AG10803 (cell line): Measurements from ENCODE around the gene NTMT2.

ENCODE experiments used
- DNase-seq: peaks from one replicate; pipeline ENCODE4 v3.0.0; 2010; ENCODE audit warnings: low read depth
- H3K4me3 ChIP-seq: 2 replicates; pipeline ENCODE4 v1.5.1; 2011; ENCODE audit warnings: mild to moderate bottlenecking, low read length, control low read depth
- TF ChIP-seq, protein P1 (sequence below): conservative IDR thresholded peaks from 2 replicates; pipeline ENCODE4 v1.5.1; 2011; ENCODE audit warnings: mild to moderate bottlenecking, low read length, control low read depth, inconsistent platforms

NTMT2 gene

DNA sequence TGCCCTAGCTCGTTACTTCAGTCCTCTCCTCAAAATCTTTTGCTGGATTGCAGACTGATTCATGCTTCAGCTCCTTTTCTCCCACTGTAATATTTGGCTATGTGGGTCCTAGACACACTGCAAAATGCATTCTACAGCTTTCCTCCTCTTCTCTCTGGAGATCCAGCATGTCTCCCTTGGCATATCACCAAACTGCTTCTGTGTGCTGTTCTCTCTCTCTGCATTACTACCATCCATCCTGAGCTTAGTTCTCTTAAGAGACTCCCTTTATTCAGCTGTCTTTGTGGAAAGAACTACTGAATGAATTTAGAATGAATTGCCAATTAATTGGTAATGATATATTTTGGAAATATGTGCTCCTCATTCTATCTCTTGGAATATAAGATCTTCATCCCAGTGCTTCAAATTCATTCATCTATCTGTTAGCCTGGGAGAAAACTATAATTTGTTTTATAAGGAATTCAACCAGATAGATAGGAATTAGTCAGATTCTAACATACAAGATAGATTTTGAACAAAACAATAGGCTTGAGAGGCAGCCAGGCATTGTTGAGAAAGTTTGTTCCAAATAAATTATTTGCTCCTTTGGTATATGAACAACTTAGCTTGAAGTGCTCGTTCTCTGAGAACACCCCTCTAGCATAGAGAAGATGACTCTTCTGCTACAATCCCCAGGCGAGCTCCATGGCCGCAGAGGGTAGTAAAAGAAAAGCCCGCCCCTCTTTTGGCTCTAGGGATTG, 71.9 kb downstream of the NTMT2 start:
- TF ChIP-seq, protein P1, sequence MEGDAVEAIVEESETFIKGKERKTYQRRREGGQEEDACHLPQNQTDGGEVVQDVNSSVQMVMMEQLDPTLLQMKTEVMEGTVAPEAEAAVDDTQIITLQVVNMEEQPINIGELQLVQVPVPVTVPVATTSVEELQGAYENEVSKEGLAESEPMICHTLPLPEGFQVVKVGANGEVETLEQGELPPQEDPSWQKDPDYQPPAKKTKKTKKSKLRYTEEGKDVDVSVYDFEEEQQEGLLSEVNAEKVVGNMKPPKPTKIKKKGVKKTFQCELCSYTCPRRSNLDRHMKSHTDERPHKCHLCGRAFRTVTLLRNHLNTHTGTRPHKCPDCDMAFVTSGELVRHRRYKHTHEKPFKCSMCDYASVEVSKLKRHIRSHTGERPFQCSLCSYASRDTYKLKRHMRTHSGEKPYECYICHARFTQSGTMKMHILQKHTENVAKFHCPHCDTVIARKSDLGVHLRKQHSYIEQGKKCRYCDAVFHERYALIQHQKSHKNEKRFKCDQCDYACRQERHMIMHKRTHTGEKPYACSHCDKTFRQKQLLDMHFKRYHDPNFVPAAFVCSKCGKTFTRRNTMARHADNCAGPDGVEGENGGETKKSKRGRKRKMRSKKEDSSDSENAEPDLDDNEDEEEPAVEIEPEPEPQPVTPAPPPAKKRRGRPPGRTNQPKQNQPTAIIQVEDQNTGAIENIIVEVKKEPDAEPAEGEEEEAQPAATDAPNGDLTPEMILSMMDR = no peak
- no peak for DNase-seq

DNA sequence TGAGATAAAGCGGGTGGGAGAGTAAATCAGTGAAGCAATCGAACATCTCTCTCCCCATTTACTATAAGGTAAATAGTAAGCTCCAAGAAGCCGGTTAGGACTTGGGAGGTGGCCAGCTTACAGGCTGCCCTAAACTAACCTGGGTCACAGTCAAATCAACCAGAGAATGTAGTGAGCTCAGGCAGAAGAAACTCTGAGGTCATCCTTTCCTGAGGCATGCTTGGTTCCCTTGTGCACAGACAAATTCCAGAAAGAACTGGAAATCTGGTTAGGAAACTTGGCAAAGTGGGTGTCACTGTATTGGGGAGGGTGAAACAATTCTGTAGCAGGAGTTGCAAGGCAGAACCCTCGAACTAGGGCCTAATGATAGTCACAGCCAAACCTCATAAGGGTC, 72.5 kb downstream of the NTMT2 start:
- H3K4me3 ChIP-seq = no peak overlapping the region
- DNase-seq = peak; percentile 48
- TF ChIP-seq, protein P1 = no peak

More for the DNA sequence above, 71.9 kb downstream of the NTMT2 start:
- H3K4me3 ChIP-seq = no peak overlapping the region
